OCI-LY1 (cell line): ENCODE results near the gene RADIL.

Experiments
- H2AFZ ChIP-seq: fragments of 200-600 bp; sonication (generic), shearing (Covaris generic); 2 replicates; pipeline ENCODE4 v1.6.0; 2014; ENCODE audit warnings: antibody characterized with exemption, mild to moderate bottlenecking, low read length
- H3F3A ChIP-seq: fragments of 200-600 bp; sonication (generic), shearing (Covaris generic); 2 replicates; pipeline ENCODE4 v1.6.0; 2014; ENCODE audit warnings: mild to moderate bottlenecking, antibody characterized with exemption, low read length, moderate library complexity; ENCODE audit not compliant: insufficient read depth
- H3K27ac ChIP-seq: fragments of 200-600 bp; sonication (generic); 2 replicates; pipeline ENCODE4 v1.5.1; 2014; ENCODE audit warnings: low read length, mixed run types, mild to moderate bottlenecking, low read depth; ENCODE audit not compliant: poor library complexity, severe bottlenecking
- H3K27me3 ChIP-seq: fragments of 200-600 bp; sonication (generic); 2 replicates; pipeline ENCODE4 v1.6.0; 2014; ENCODE audit warnings: antibody characterized with exemption, mild to moderate bottlenecking, low read length, moderate library complexity; ENCODE audit not compliant: insufficient read depth
- H3K36me3 ChIP-seq: fragments of 200-600 bp; sonication (generic); 2 replicates; pipeline ENCODE4 v1.6.1; 2014; ENCODE audit warnings: mild to moderate bottlenecking, antibody characterized with exemption, low read length, moderate library complexity, mixed read lengths; ENCODE audit not compliant: insufficient read depth
- H3K4me1 ChIP-seq: fragments of 200-600 bp; sonication (generic); 2 replicates; pipeline ENCODE4 v1.5.1; 2014; ENCODE audit warnings: mild to moderate bottlenecking, low read length, moderate library complexity; ENCODE audit not compliant: insufficient read depth, severe bottlenecking
- H3K4me2 ChIP-seq: fragments of 200-600 bp; sonication (generic), shearing (Covaris generic); 2 replicates; pipeline ENCODE4 v1.6.1; 2014; ENCODE audit warnings: low read length
- H3K4me3 ChIP-seq: fragments of 200-600 bp; sonication (generic); 2 replicates; pipeline ENCODE4 v1.5.1; 2014; ENCODE audit warnings: low read length, low read depth, mild to moderate bottlenecking, mixed read lengths; ENCODE audit not compliant: poor library complexity, severe bottlenecking
- H3K79me2 ChIP-seq: fragments of 200-600 bp; shearing (Covaris generic); 2 replicates; pipeline ENCODE4 v1.6.1; 2016; ENCODE audit warnings: mixed run types, low read length, mixed read lengths; ENCODE audit not compliant: insufficient read depth
- H3K9ac ChIP-seq: fragments of 200-600 bp; sonication (generic), shearing (Covaris generic); 2 replicates; pipeline ENCODE4 v1.6.1; 2014; ENCODE audit warnings: mild to moderate bottlenecking, low read length, mixed read lengths
- H3K9me2 ChIP-seq: fragments of 200-600 bp; sonication (generic), shearing (Covaris generic); 2 replicates; pipeline ENCODE4 v1.6.1; 2014; ENCODE audit warnings: low read depth, mild to moderate bottlenecking, low read length, mixed read lengths
- H3K9me3 ChIP-seq: fragments of 200-600 bp; shearing (Covaris generic); 2 replicates; pipeline ENCODE4 v1.6.1; 2014; ENCODE audit warnings: low read length, mixed read lengths
- H4K20me1 ChIP-seq: fragments of 200-600 bp; sonication (generic), shearing (Covaris generic); 2 replicates; pipeline ENCODE4 v1.6.0; 2016; ENCODE audit warnings: mild to moderate bottlenecking, low read length; ENCODE audit not compliant: insufficient read depth
- EZH2 ChIP-seq: fragments of 200-600 bp; sonication (generic), shearing (Covaris generic); IDR thresholded peaks from 2 replicates; pipeline ENCODE4 v1.8.0; 2017; ENCODE audit warnings: borderline replicate concordance, mixed run types, mild to moderate bottlenecking, antibody characterized with exemption, low read length, moderate library complexity, mixed read lengths
- TF ChIP-seq, protein P1 (sequence below): fragments of 200-600 bp; sonication (generic), shearing (Covaris generic); IDR thresholded peaks from 2 replicates; pipeline ENCODE4 v1.5.1; 2017; ENCODE audit warnings: mild to moderate bottlenecking, antibody characterized with exemption, low read length, moderate library complexity, mixed read lengths

RADIL gene

DNA sequence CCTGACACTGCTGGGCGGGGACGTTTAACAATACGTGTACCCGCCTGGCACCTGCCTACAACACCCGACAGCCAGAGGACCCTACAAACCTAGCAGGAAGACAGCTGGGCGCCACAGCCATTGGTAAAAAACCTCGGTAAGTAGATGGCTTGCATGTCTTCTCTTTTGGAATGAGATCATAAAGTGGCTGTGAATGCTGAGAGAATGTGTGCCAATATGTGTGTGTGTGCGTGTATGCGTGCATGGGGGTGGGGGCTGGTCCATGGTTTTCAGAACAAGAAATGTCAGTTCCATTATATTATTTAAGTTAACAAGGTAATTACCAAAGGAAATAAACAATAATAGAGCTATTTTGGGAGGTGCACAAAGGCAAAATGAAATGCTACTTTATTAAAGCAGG is 60.8 kb downstream of the RADIL start:
- no peaks in the 10 kb centered on the region for H4K20me1 ChIP-seq
- H2AFZ ChIP-seq = no peak overlapping the region
- no peak overlapping the region for H3K4me3 ChIP-seq
- H3F3A ChIP-seq = no peaks in the 10 kb centered on the region
- no peak for TF ChIP-seq EZH2
- TF ChIP-seq, protein P1, sequence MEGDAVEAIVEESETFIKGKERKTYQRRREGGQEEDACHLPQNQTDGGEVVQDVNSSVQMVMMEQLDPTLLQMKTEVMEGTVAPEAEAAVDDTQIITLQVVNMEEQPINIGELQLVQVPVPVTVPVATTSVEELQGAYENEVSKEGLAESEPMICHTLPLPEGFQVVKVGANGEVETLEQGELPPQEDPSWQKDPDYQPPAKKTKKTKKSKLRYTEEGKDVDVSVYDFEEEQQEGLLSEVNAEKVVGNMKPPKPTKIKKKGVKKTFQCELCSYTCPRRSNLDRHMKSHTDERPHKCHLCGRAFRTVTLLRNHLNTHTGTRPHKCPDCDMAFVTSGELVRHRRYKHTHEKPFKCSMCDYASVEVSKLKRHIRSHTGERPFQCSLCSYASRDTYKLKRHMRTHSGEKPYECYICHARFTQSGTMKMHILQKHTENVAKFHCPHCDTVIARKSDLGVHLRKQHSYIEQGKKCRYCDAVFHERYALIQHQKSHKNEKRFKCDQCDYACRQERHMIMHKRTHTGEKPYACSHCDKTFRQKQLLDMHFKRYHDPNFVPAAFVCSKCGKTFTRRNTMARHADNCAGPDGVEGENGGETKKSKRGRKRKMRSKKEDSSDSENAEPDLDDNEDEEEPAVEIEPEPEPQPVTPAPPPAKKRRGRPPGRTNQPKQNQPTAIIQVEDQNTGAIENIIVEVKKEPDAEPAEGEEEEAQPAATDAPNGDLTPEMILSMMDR = no peak
- no peak overlapping the region for H3K4me2 ChIP-seq
- no peaks in the 10 kb centered on the region for H3K9me2 ChIP-seq
- H3K79me2 ChIP-seq = no peaks in the 10 kb centered on the region
- no peaks in the 10 kb centered on the region for H3K36me3 ChIP-seq
- H3K27me3 ChIP-seq = no peaks in the 10 kb centered on the region
- H3K27ac ChIP-seq = no peak overlapping the region
- H3K4me1 ChIP-seq = no peaks in the 10 kb centered on the region
- H3K9ac ChIP-seq = no peak overlapping the region
- H3K9me3 ChIP-seq = no peaks in the 10 kb centered on the region

DNA sequence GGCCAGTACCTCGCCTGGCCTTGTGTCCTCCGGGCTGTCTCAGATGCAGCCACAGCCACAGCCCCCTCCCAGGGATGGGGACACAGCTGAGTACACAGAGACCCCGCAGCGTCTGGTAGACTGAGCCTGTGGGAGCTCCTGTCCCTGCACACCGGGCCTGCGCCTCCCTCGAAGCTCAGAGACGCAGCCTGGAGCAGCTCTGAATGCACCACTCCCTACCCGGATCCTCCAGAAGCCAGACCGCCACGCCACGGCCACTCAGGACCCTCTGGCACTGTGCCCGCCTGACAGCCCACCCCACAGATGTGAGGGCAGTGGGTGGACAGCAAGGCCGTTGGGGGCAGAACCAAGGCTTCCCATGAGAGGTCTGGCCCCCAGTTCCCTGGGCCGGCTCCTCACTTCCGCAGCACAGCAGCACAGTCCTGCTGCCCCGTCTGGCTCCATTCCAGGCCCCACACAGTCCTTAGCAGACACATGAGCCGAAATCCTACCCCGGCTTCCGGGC is 62.5 kb downstream of the RADIL start:
- Histone ChIP-seq H3K4me2 (no peak overlapping the region), H2AFZ (no peak overlapping the region), H3K9me3 (no peaks in the 10 kb centered on the region), H3K27ac (no peak overlapping the region), H3K4me3 (no peak overlapping the region), H3K9me2 (no peaks in the 10 kb centered on the region), H4K20me1 (no peaks in the 10 kb centered on the region), H3K4me1 (no peaks in the 10 kb centered on the region), H3K79me2 (no peaks in the 10 kb centered on the region), H3F3A (no peaks in the 10 kb centered on the region), H3K36me3 (no peaks in the 10 kb centered on the region), H3K9ac (no peak overlapping the region), H3K27me3 (no peaks in the 10 kb centered on the region)
- TF ChIP-seq EZH2 = no peak
- TF ChIP-seq, protein P1 = no peak

DNA sequence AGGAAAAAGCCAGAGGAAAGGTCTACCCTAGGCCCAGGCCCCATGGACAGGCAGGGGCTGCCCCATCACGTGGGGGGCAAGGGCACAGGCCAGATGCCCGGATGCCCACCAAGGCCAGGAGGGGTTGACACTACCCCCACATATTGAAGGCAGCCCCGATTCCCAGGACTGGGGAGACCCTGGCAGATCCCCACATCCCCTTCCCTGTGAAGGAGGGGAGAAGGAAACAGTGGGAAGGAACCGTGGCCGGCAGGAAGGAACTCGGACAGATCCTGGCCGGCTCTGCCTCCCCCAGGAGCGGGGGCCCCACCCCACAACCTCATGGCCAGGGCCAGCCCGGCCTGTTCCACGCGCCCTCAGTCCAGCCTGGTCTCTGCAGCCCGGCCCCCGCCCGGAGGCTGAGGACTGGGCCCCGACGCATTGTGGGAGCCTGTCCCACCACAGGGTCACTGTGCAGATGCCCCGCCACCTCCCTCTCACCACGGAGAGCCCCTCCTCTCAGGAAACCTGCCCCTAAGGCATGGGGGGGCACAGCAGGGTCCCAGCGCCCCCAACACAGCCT is 63.0 kb downstream of the RADIL start:
- no peaks in the 10 kb centered on the region for H3K4me1 ChIP-seq
- no peaks in the 10 kb centered on the region for H4K20me1 ChIP-seq
- H3K36me3 ChIP-seq = no peaks in the 10 kb centered on the region
- no peaks in the 10 kb centered on the region for H3K9me2 ChIP-seq
- TF ChIP-seq, protein P1 = no peak
- no peak for TF ChIP-seq EZH2
- H2AFZ ChIP-seq = no peak overlapping the region
- no peaks in the 10 kb centered on the region for H3F3A ChIP-seq
- H3K4me3 ChIP-seq = no peak overlapping the region
- no peaks in the 10 kb centered on the region for H3K9me3 ChIP-seq
- H3K27me3 ChIP-seq = no peaks in the 10 kb centered on the region
- H3K27ac ChIP-seq = no peak overlapping the region
- no peaks in the 10 kb centered on the region for H3K79me2 ChIP-seq
- H3K9ac ChIP-seq = no peak overlapping the region
- H3K4me2 ChIP-seq = no peak overlapping the region
